CD4-positive, alpha-beta T cell treated with Interleukin-10 for 1 hour (primary cell): ENCODE measurements around the gene SMIM44.
"Not testable (repeated sequence)": the region's sequence is repeated elsewhere in the genome, so short reads cannot be mapped to it uniquely, and the experiment has no call there.

Experiments used
- DNase-seq: peaks from one replicate; pipeline ENCODE4 v3.0.0-alpha.2; 2020

SMIM44 gene

DNA sequence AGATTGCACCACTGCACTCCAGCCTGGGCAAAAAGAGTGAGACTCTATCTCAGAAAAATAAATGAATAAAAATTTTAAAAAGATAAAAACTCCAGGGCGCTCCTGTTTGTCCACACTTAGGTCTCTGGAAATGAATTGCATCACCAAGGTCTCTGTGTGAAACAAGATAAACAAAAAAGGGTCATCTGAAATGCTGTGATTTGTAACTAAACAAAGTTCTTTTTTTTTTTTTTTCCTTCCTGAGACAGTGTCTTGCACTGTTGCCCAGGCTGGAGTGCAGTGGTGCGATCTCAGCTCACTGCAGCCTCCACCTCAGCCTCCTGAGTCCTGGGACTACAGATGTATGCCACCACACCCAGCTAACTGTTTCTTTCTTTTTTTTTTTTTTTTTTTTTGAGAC is 34.4 kb upstream of the SMIM44 start:
- no peak for DNase-seq

DNA sequence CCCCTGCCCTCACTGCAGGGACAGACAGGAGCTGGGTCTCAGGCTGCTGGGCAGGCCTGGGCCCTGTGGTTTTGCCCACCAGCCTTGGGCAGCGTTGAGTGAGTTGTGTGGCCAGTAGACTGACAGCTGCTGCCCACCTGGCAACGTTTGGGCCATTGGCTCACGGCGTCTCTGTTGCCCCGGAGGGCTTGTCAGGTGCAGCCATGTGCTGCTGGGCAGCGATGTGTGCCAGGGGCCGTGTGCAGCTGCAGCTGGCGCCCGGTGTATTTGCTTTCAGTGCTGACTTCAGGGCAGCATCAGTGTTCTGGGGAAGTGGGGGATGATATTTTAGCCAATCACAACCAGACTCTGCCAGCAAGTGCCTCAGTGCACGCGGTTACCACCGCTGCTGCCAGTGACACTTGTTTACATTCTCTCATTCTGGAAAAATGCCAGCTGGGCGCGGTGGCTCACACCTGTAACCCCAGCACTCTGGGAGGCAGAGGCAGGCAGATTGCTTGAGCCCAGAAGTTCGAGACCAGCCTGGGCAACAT is 33.5 kb upstream of the SMIM44 start:
- DNase-seq = peak; percentile 59

DNA sequence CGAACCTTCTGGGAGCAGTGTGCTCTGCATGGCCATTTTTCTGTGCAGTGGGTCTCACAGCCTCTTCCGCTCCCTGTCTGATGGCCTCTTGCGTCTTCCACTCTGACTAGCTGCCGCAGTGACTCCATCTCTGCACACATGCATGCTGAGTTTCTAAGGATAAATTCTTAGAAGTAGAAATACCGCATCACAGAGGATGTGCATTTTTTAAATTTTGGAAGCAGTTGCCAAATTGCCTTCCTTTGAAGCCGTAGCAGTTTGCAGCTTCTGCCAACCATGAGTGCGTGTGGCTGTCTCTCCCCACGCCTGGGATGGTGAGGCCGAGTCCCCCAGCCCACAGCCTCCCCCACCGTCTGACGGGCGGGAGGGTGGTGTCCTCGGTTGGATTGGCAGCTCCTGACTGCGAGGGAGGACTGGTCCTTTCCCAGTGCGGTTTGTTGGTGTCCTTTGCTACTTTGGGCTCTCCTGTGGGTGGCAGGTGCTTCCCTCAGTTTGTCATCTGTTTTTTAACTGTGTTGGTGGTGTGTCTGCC is 32.7 kb upstream of the SMIM44 start:
- no peak for DNase-seq

DNA sequence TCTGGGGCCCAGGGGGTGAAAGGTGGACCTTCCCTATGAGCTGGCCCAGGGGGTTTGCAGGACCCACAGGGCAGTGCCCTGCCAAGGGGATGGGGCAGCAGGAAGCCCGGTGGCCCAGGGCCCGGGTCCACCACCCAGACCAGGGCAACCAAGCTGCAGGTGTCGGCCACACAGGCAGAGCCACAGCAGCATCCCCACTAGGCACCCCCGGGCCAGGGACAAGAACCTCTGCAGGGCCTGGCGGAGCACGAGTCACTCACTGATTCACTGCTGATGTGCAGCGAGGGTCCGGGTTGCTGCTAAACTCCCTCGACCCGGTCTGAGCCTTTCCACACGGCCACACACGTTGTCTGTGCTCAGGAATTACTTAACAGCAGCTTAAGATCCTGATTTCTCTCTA is 31.7 kb upstream of the SMIM44 start:
- DNase-seq = no peak

DNA sequence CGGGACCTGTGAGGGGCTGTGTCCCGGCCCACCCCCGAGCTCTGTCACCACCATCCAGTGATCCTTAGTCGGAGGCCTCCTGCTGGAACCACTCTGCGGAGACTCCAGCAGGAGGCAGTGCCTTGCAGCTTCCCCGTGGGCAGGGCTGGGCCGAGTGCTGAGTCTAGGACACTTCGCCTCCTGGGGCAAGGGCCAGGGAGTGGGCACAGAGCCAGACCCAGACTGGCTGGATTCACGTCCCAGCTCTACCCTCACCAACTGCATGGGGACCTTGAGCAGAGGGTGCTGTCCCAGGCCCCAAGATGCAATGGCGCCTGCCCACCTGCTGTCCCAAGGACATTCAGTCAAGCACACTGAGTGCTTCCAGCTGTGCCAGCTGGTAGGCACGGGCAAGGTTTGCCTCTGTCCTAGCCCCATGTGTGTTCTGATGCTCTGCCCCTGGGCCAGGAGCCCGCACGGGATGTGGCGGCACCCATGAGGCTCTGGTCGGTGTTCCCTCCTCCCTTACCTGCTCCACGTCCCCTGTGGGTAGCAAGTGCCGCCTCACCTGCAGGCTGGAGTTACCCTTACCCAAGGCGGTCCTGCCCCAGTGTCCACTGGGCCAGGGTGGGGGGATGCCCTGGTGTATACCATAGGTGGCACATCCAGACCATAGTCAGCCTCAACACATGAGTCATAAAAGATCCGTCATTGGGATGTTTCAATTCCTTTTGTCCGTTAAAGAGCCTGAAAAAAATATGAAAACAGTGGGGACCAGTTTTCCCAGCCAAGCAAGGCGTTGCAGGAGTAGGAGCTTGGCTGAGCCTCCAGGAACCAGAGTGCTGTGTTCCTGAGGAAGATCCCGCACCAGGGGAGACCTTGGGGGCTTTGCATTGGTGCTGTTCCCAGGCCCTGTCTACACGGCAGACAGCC is 30.2 kb upstream of the SMIM44 start:
- no peak for DNase-seq

DNA sequence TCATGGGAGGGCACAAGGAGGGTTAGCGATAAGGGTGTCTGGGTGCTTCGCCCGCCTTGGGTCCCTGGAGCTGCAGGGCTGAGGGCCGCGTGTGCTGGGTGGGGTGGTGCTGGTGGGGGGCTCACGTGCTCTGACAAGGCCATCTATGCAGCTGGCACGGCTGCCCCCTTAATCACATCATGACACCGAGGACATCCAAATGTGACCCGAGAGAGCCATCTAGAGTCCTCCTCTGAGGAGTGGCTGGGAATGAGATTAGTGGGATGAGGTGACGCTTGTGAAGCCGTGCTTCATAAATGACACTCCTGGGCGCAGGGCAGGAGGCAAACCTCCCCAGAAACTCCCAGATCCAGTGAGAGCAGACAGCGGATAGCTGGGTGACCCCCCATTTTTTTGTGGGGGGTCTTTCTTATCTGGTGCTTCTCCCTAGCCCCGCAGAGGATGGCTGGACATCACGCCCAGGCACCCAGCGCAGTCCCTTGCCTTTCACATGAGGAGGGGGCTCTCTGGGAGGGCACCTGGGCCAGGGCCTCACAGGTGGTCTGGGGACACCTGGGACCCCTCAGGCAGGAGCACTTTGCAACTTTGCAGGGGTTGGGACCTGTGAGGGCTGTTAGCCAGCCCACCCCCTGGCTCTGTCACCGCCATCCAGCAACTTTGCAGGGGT is 29.5 kb upstream of the SMIM44 start:
- no peak for DNase-seq

DNA sequence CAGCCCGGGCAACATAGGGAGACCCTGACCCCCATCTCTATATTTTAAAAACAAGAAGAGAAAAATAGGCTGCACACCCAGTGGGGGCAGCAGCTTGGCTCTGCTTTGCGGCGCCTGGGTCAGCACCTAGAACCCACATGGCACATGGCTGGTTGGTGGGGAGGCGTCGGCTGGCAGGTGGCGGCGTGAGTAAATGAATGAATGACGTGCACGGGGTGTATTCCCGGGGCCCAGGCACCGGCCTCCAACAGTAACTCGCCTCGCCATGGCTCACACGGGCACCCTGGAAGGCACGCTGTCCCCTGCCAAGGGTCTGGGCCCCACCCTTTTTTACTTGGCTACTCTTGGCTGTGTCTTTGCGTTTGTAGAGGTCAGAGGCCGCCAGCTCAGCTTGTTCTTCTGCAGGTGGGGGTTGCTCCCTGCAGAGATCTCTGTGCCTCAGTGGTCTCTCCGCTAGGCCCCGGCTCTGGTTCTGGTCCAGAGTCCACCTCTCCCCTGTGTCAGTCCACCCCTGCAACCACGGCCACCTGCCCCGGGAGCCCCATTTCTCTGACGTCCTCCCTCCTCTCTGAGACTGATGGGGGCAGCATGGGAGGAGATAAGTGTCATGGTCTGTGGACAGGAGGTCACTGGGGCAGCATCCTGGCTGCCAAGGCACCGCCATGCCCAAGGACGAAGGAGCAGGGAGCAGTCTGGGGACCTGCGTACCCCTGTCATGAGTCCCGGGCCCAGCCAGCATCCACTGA is 28.4 kb upstream of the SMIM44 start:
- DNase-seq = no peak

DNA sequence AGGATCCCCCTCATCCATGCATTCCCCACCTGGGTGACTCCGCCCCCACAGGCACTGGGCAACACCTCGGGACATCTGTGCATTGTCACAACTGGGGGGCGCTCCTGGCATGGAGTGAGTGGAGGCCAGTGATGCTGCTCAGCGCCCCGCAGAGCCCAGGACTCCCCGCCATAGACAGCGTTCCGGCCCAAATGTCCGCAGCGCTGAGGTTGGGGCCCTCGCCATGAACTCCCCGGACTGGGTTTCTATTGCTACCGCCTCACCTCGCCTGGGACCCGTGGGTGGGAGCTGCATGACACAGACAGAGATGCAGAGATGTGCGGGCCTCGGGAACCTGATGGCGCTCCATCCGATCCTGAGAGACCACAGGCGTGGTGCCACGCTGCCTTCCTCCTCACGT is 27.5 kb upstream of the SMIM44 start:
- DNase-seq = no peak

DNA sequence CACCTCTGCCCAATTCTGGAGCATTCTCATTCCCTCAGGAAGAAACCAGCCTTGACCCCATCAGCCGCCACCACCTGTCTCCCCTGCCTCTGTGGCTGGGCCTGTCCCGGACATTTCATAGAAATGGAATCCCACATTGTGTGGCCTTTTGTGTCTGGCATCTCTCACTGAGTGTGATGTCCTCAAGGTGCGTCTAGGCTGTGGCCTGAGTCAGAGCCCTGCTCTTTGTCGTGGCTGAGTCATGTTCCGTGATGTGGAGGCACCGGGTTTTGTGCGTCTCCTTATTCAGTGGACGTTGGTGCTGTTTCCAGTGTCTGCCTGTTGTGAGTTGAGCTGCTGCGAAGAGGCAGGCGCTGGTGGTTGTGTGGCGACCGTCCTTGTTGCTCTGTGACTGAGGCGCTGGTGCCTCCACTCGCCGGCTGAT is 26.3 kb upstream of the SMIM44 start:
- no peak for DNase-seq

DNA sequence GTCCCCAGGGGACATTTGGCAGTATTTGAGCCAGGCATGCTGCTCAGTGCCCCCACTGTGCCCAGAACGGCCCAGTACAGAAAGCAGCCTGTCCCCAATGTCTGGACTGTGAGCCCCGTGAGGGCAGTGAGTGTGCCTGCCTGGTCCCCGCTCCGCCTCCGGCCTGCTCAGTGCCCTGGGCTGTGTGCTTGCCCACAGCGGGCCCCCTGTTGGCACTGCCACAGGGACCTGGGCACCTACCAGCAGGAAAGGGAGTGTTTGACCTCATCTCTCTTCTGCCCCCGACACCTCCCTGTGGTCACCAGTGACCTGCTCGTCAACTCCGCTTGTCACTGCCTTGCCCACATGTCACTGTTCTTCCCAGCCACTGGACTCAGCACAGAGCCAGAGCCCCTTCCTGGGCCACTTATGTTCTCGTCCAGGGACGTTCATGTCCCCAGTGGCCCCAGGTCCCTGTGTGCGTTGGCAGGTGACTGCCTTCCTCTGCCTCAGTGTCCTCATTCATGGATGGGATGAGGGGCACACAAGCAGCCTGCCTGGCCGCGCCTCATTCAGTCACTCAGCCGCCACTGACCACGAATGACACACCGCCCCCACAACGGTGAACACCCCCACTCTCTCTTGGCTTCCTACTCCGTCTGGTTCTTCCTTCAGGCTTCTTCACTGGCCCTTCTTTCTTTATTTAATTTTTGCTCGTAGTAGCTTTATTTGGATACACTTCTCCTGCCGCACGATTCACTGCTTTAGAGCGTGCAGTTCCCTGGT is 25.7 kb upstream of the SMIM44 start:
- DNase-seq = no peak

DNA sequence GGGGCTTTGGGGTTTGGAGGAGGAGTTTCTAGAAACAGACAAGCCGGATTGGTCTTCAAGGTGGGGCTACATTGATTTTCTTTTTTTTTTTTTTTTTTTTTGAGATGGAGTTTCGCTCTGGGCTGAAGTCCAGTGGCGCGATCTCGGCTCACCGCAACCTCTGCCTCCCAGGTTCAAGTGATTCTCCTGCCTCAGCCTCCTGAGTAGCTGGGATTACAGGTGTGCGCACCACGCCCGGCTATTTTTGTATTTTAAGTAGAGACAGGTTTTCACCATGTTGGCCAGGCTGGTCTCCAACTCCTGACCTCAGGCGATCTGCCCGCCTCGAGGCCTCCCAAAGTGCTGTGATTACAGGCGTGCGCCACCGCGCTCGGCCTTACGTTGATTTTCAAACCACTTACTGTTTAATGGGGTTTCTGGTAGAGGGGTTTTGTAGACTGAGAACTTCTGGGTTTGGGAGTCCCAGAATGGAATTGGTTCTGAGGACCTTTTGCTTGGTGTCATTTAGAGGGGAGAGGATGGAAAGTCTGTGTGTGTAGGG is 24.9 kb upstream of the SMIM44 start:
- not testable (repeated sequence) for DNase-seq

DNA sequence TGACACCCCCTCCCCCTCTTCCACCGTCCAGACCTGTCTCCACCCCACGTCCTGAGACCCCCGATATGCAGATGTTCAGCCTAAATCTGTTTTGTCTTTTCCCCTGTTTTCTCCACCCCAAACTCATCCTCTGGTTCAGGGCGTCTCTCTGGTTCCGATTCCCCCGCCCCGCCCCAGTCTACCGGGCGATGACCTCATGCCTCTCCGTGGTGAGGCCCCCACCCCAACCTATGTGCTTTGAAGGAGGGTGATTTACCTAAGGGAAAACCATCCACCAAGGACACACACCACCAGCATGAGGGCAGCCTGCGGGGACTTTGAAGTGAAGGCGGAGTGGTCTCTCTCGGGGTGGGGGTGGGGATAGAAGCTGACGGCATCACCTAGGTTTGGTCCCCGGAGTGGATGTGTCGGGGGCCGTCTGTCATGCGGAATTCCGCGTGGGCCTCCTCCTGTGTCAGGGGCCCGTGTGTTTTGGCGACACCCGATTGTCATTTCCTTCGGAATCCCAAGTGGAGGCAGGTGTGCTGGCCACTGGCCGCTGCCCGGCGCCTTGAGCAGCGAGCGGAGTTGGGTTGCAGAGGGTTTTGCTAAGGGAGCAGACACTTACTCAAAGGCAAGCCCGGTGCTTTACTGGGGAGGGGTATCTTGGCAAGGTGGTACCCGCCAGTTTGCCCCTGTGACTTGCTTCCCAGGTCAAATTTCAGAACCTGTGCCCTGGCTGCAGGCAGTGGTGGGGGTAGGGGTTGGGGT is 24.3 kb upstream of the SMIM44 start:
- peak; percentile 57 for DNase-seq

DNA sequence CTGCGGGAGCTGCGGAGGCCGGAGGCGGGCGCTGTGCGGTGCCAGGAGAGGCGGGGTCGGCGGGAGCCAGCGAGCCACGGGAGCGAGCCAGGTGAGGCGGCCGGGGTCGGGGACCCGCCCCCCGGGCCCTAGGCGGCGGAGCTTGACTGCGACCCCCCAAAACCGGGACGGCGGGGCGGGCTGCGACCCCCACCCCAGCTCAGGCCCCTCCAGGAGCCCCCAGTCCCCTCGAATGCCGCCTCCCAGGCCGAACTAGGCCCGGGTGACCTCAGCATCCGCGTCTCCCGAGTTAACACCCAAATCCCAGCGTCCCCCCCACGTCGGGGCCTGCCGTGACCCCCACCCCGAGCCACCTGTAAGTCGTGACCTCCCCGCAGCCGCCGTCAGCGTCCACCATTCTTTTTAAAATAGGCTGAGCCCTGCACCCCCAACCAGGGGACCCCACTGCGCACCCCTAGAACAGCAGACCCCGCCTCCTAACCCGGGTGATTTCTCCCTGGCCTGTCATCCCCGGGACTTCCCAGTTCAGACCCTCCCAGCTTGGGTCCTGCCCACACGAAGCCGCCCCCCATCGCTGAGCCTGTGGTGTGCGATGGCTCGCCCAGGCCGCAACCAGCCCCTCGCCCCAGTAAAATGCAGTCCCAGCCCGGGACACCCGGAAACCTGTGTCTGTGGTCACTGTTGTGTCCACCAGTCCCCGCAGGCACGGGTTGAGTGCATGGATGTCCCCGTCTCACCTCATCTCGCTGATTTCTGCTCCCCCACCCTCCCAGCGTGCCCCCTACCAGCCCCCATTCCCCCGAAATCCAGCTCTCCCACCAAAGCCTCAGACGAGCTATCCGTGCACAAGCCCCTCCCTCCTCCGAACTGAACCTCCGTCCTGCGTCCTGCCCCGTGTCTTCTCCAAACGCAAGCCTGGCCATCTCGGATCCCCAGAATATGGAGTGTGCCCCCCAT is 23.4 kb upstream of the SMIM44 start:
- peak; percentile 64 for DNase-seq

DNA sequence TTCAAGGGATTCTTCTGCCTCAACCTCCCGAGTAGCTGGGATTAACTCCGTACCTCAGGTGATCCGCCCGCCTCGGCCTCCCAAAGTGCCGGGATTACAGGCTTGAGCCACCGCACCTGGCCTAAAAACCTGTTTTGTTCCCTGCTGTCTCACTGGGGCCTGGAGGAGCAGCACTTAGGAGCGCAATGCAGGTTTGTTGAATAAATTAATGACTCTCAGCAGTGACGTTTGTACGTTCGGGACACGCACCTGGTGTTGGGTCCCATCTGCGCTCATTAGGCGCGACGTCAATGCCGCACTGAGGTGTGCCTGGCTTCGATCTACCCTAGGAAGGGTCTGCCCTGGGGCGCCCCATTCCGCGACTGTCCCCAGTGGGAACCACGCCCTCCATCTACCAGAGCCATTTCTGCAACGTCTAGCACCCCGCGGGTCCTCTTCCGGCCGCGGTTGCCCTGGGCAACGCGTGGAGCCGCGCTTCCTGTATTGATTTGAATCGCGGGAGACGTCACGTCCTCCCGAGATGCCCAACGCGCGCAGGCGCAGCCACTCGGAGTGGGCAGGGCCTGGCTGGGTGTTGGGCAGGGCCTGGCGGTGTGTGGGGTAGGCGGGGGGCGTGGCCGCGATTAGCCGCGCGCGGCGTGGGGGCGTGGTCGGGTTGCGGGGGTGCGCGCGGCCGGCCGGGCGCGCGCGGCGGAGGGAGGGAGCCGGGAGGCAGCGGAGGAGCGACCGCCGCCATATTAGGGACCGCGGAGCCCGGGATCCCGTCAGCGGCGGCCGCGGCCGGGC is 22.6 kb upstream of the SMIM44 start, which contains the start of gene FZR1:
FZR1 (plus strand) TSS at position 714 of the 786 bp plus-strand sequence. CDS start 16,679 bp downstream, outside the sequence.
- DNase-seq = peak; percentile 100

DNA sequence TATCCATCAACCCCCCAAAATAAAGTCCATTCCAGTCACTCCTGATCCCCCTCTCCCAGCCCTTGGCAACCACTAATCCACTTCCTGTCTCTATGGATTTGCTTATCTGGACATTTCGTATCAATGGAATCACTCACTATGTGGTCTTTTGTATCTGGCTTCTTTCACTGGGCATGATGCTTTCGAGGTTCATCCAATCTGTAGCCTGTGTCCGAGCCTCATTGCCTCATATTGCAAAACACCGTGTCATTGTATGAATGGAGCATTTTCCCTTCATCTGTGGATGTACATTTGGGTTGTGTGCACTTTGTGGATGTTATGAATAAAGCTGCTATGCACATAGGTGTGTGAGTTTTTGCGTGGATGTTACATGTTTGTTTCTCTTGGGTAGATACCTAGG is 21.5 kb upstream of the SMIM44 start:
- DNase-seq = no peak

DNA sequence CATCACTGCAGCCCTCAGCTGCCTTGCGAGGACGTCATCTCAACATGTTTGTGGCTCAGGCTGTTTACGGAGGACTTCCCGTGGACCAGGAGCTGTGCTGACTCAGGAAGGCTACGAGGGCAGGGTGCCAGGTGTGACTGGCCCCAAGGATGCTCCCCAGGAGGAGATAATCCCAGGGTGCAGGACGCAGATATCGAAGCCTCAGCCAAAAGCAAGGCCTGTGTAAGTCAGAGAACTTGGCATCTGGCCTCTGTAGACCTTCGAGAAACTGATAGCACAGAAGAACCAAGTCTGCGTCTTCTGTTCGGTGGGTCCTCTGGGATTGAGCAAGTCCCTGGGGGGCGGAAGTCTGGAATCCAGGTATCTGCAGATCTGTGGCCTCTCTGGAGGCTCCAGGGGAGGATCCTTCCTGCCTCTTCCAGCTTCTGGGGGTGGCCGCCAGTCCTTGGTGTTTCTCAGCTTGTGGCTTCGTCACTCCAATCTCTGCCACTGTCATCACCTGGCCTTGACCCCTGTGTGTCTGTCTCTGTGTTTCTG is 19.9 kb upstream of the SMIM44 start:
- DNase-seq = no peak

DNA sequence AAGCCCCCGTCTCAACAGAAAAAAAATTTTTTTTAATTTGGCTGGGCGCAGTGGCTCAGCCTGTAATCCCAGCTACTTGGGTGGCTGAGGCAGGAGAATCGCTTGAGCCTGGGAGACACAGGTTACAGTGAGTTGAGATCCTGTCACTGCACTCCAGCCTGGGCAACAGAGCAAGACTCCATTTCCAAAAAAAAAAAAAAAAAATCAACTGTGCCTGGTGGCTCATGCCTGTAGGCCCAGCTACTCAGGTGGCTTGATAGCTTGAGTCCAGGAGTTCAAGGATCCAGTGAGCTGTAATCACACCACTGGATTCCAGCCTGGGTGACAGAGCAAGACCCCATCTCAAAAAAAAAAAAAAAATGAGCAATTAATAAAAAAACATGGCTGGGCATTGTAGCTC is 18.5 kb upstream of the SMIM44 start:
- DNase-seq = no peak

DNA sequence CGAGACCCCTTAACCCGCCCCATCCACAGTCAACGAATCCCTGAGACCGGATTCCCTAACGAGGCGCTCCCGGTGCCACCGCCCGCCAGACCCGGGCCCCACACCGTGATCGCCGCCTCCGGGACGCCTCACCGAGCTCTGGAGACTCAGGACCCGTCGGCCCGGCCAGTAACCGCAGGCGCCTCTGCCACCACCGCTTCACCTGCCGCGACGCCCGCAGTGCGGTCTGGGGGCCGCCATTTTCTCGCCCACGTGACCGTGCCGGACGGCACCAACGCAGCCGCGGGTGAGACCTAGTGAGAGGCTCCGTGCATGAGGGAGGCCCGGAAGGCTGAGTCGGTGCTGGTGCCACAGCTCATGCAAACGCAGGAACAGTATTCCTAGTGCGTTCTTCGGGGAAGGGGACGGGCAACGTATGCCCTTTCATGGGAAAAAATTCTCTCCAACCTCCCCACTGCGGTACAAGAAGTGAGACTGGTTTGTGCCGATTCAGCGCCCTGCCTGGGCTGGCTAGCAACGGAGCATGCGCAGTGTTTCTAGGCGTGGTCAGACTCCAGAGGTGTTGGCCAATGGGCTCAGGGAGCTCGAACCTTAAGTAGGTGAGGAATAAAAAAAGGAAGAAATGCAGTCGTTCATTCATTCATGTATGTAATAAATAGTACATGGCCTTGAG is 17.3 kb upstream of the SMIM44 start, which contains the start of gene DOHH:
DOHH (minus strand) TSS at position 246 of the 673 bp plus-strand sequence. CDS start 3,860 bp downstream, outside the sequence.
- DNase-seq = peak; percentile 97
